ENCODE measurements around the gene PNPLA2.

PNPLA2 gene

GRCh38 chr11:866481-866880 is 47.8 kb downstream of the PNPLA2 start:
- H3K27ac ChIP-seq (ENCODE audit: low read depth, low read length), result no peak overlapping the region
- peaks cover 19% of the 10 kb centered on the region for H3K4me1 ChIP-seq (ENCODE audit: insufficient read depth, low read length)
- WGBS, result 93% methylated on average over 14 of the region's 14 CpGs
- no peaks in the 10 kb centered on the region for H3K27me3 ChIP-seq (ENCODE audit: insufficient read depth, low read length)
- no peak overlapping the region for H3K4me3 ChIP-seq (ENCODE audit: low read length)
- H3K9ac ChIP-seq (ENCODE audit: low read depth, low read length), result no peak overlapping the region
- H3K9me3 ChIP-seq (ENCODE audit: insufficient read depth, low read depth, low read length), result no peaks in the 10 kb centered on the region
- peaks cover 14% of the 10 kb centered on the region; the same call in 1 of the 2 replicates for H3K36me3 ChIP-seq (ENCODE audit: insufficient read depth, low read length)

GRCh38 chr11:867856-868358 is 49.2 kb downstream of the PNPLA2 start:
- Histone ChIP-seq H3K9ac (ENCODE audit: low read depth, low read length) (no peak overlapping the region), H3K36me3 (ENCODE audit: insufficient read depth, low read length) (peaks cover 14% of the 10 kb centered on the region; the same call in 1 of the 2 replicates), H3K4me1 (ENCODE audit: insufficient read depth, low read length) (peaks cover 11% of the 10 kb centered on the region), H3K9me3 (ENCODE audit: insufficient read depth, low read depth, low read length) (no peaks in the 10 kb centered on the region), H3K4me3 (ENCODE audit: low read length) (no peak overlapping the region), H3K27ac (ENCODE audit: low read depth, low read length) (no peak overlapping the region), H3K27me3 (ENCODE audit: insufficient read depth, low read length) (no peaks in the 10 kb centered on the region)
- 95% methylated on average over 8 of the region's 8 CpGs for WGBS

- WGBS, result 95% methylated on average over 17 of the region's 17 CpGs
- H3K9me3 ChIP-seq (ENCODE audit: insufficient read depth, low read depth, low read length), result no peaks in the 10 kb centered on the region
- no peak overlapping the region for H3K27ac ChIP-seq (ENCODE audit: low read depth, low read length)
- H3K27me3 ChIP-seq (ENCODE audit: insufficient read depth, low read length), result no peaks in the 10 kb centered on the region
- no peak overlapping the region for H3K4me3 ChIP-seq (ENCODE audit: low read length)
- H3K4me1 ChIP-seq (ENCODE audit: insufficient read depth, low read length), result peaks cover 6% of the 10 kb centered on the region
- no peak overlapping the region for H3K9ac ChIP-seq (ENCODE audit: low read depth, low read length)
- H3K36me3 ChIP-seq (ENCODE audit: insufficient read depth, low read length), result peaks cover 14% of the 10 kb centered on the region; the same call in 1 of the 2 replicates
These were observed 49.7 kb downstream of the PNPLA2 start for GRCh38 chr11:868394-868793.

- Histone ChIP-seq H3K4me3 (ENCODE audit: low read length) (no peak overlapping the region), H3K36me3 (ENCODE audit: insufficient read depth, low read length) (peaks cover 16% of the 10 kb centered on the region; the same call in 1 of the 2 replicates), H3K27ac (ENCODE audit: low read depth, low read length) (no peak overlapping the region), H3K4me1 (ENCODE audit: insufficient read depth, low read length) (peaks cover 2% of the 10 kb centered on the region; the same call in 1 of the 2 replicates), H3K27me3 (ENCODE audit: insufficient read depth, low read length) (no peaks in the 10 kb centered on the region), H3K9me3 (ENCODE audit: insufficient read depth, low read depth, low read length) (no peaks in the 10 kb centered on the region), H3K9ac (ENCODE audit: low read depth, low read length) (no peak overlapping the region)
- WGBS, result 92% methylated on average over 12 of the region's 12 CpGs
These were observed 50.1 kb downstream of the PNPLA2 start for GRCh38 chr11:868802-869201.

GRCh38 chr11:869399-870126 is 50.8 kb downstream of the PNPLA2 start:
- Histone ChIP-seq H3K9ac (ENCODE audit: low read depth, low read length) (no peak overlapping the region), H3K4me3 (ENCODE audit: low read length) (no peak overlapping the region), H3K27ac (ENCODE audit: low read depth, low read length) (no peak overlapping the region), H3K27me3 (ENCODE audit: insufficient read depth, low read length) (no peaks in the 10 kb centered on the region), H3K36me3 (ENCODE audit: insufficient read depth, low read length) (peaks cover 20% of the 10 kb centered on the region), H3K9me3 (ENCODE audit: insufficient read depth, low read depth, low read length) (no peaks in the 10 kb centered on the region), H3K4me1 (ENCODE audit: insufficient read depth, low read length) (no peaks in the 10 kb centered on the region)
- 76% methylated on average over 25 of the region's 25 CpGs for WGBS

- no peaks in the 10 kb centered on the region for H3K9me3 ChIP-seq (ENCODE audit: insufficient read depth, low read depth, low read length)
- no peak overlapping the region for H3K4me3 ChIP-seq (ENCODE audit: low read length)
- WGBS, result 33% methylated on average over 8 of the region's 8 CpGs
- no peaks in the 10 kb centered on the region for H3K27me3 ChIP-seq (ENCODE audit: insufficient read depth, low read length)
- no peaks in the 10 kb centered on the region for H3K4me1 ChIP-seq (ENCODE audit: insufficient read depth, low read length)
- H3K9ac ChIP-seq (ENCODE audit: low read depth, low read length), result no peak overlapping the region
- peaks cover 25% of the 10 kb centered on the region for H3K36me3 ChIP-seq (ENCODE audit: insufficient read depth, low read length)
- 0 out of 2 replicates have a peak overlapping the region, but pooled peaks have one; percentile 30 for H3K27ac ChIP-seq (ENCODE audit: low read depth, low read length)
These were observed 51.4 kb downstream of the PNPLA2 start for GRCh38 chr11:870127-870413.

GRCh38 chr11:870418-870817 is 51.7 kb downstream of the PNPLA2 start:
- Histone ChIP-seq H3K27me3 (ENCODE audit: insufficient read depth, low read length) (no peaks in the 10 kb centered on the region), H3K4me1 (ENCODE audit: insufficient read depth, low read length) (no peaks in the 10 kb centered on the region), H3K4me3 (ENCODE audit: low read length) (no peak overlapping the region), H3K27ac (ENCODE audit: low read depth, low read length) (0 out of 2 replicates have a peak overlapping the region, but pooled peaks have one; percentile 30), H3K9ac (ENCODE audit: low read depth, low read length) (no peak overlapping the region), H3K36me3 (ENCODE audit: insufficient read depth, low read length) (peaks cover 25% of the 10 kb centered on the region), H3K9me3 (ENCODE audit: insufficient read depth, low read depth, low read length) (no peaks in the 10 kb centered on the region)
- 83% methylated on average over 8 of the region's 8 CpGs for WGBS

- Histone ChIP-seq H3K9me3 (ENCODE audit: insufficient read depth, low read depth, low read length) (no peaks in the 10 kb centered on the region), H3K9ac (ENCODE audit: low read depth, low read length) (no peak overlapping the region), H3K4me1 (ENCODE audit: insufficient read depth, low read length) (no peaks in the 10 kb centered on the region), H3K27me3 (ENCODE audit: insufficient read depth, low read length) (no peaks in the 10 kb centered on the region), H3K27ac (ENCODE audit: low read depth, low read length) (no peak overlapping the region), H3K4me3 (ENCODE audit: low read length) (no peak overlapping the region), H3K36me3 (ENCODE audit: insufficient read depth, low read length) (peaks cover 23% of the 10 kb centered on the region)
- WGBS, result 81% methylated on average over 9 of the region's 9 CpGs
These were observed 52.8 kb downstream of the PNPLA2 start for GRCh38 chr11:871472-871871.

GRCh38 chr11:872799-873198 is 54.1 kb downstream of the PNPLA2 start:
- peaks cover 27% of the 10 kb centered on the region for H3K36me3 ChIP-seq (ENCODE audit: insufficient read depth, low read length)
- no peaks in the 10 kb centered on the region for H3K27me3 ChIP-seq (ENCODE audit: insufficient read depth, low read length)
- H3K4me3 ChIP-seq (ENCODE audit: low read length), result no peak overlapping the region
- no peaks in the 10 kb centered on the region for H3K4me1 ChIP-seq (ENCODE audit: insufficient read depth, low read length)
- WGBS, result 91% methylated on average over 9 of the region's 9 CpGs
- no peak overlapping the region for H3K27ac ChIP-seq (ENCODE audit: low read depth, low read length)
- no peak overlapping the region for H3K9ac ChIP-seq (ENCODE audit: low read depth, low read length)
- H3K9me3 ChIP-seq (ENCODE audit: insufficient read depth, low read depth, low read length), result no peaks in the 10 kb centered on the region

- H3K36me3 ChIP-seq (ENCODE audit: insufficient read depth, low read length), result peaks cover 26% of the 10 kb centered on the region
These were observed 55.0 kb downstream of the PNPLA2 start for GRCh38 chr11:873706-874105.

More at GRCh38 chr11:873706-874105, 55.0 kb downstream of the PNPLA2 start:
- Histone ChIP-seq H3K4me1 (ENCODE audit: insufficient read depth, low read length) (no peaks in the 10 kb centered on the region), H3K4me3 (ENCODE audit: low read length) (no peak overlapping the region), H3K9me3 (ENCODE audit: insufficient read depth, low read depth, low read length) (no peaks in the 10 kb centered on the region), H3K9ac (ENCODE audit: low read depth, low read length) (no peak overlapping the region), H3K27ac (ENCODE audit: low read depth, low read length) (no peak overlapping the region), H3K27me3 (ENCODE audit: insufficient read depth, low read length) (no peaks in the 10 kb centered on the region)
- 85% methylated on average over 11 of the region's 12 CpGs for WGBS

All from HUES64 (cell line).